Measurements from ENCODE around the gene RRM1. TPM values are rescaled to one million over a fixed set of nuclear protein-coding genes. Genes with fewer than 3 reads are reported as not detected.

Gene RRM1
- total and polyA plus RNA-seq, 4 donors, result 8.0 to 69.9 (median 16.3) TPM

- WGBS, result 91% methylated on average over 8 of the region's 8 CpGs
- TF ChIP-seq HNF4G (IDR thresholded peaks at IDR 0.05) (no peak), CTCF (IDR thresholded peaks at IDR 0.05; ENCODE audit: low read depth, low read length, missing input control) (no peak), HNF4A (conservative IDR thresholded peaks at IDR 0.05) (no peak), RAD21 (IDR thresholded peaks at IDR 0.05) (no peak), FOXA1 (IDR thresholded peaks at IDR 0.05) (no peak), EGR1 (IDR thresholded peaks at IDR 0.05; ENCODE audit: low read depth in 2 of 2) (no peak), ATF3 (IDR thresholded peaks at IDR 0.05) (no peak), FOXA2 (IDR thresholded peaks at IDR 0.05) (no peak), YY1 (IDR thresholded peaks at IDR 0.05) (no peak)
- H3K9ac ChIP-seq (ENCODE audit: low read depth in 1 of 2, low read length in 2 of 2), result no peak overlapping the region
- no peak for DNase-seq (ENCODE audit: low spot score)
- no peak overlapping the region for H3K4me3 ChIP-seq (ENCODE audit: low read depth in 1 of 3, low read length in 3 of 3)
- H3K36me3 ChIP-seq (ENCODE audit: control insufficient read depth in 4 of 4, insufficient read depth in 3 of 4, low read depth in 1 of 4, low read length in 3 of 4), result peaks cover 5 to 64% (median 37%) of the 10 kb centered on the region in 4 donors
- H3K9me3 ChIP-seq (ENCODE audit: control insufficient read depth in 4 of 4, low read length in 3 of 4), result no peaks in the 10 kb centered on the region
- no peaks in the 10 kb centered on the region for H3K27me3 ChIP-seq (ENCODE audit: control insufficient read depth in 4 of 4, insufficient read depth in 4 of 4, low read length in 3 of 4)
- H3K27ac ChIP-seq (ENCODE audit: low read depth in 1 of 2, low read length in 2 of 2), result no peak overlapping the region
- H3K4me1 ChIP-seq (ENCODE audit: control insufficient read depth in 4 of 4, insufficient read depth in 4 of 4, low read length in 3 of 4), result no peaks in the 10 kb centered on the region
Measured at GRCh38 chr11:4086575-4087353, 7.8 kb upstream of the RRM1 start.

- Histone ChIP-seq H3K27ac (ENCODE audit: low read depth in 1 of 2, low read length in 2 of 2) (no peak overlapping the region), H3K4me3 (ENCODE audit: low read depth in 1 of 3, low read length in 3 of 3) (no peak overlapping the region), H3K9ac (ENCODE audit: low read depth in 1 of 2, low read length in 2 of 2) (no peak overlapping the region), H3K4me1 (ENCODE audit: control insufficient read depth in 4 of 4, insufficient read depth in 4 of 4, low read length in 3 of 4) (no peaks in the 10 kb centered on the region), H3K36me3 (ENCODE audit: control insufficient read depth in 4 of 4, insufficient read depth in 3 of 4, low read depth in 1 of 4, low read length in 3 of 4) (peaks cover 5 to 58% (median 31%) of the 10 kb centered on the region in 4 donors), H3K9me3 (ENCODE audit: control insufficient read depth in 4 of 4, low read length in 3 of 4) (no peaks in the 10 kb centered on the region), H3K27me3 (ENCODE audit: control insufficient read depth in 4 of 4, insufficient read depth in 4 of 4, low read length in 3 of 4) (no peaks in the 10 kb centered on the region)
- 97% methylated on average over 5 of the region's 5 CpGs for WGBS
- TF ChIP-seq CTCF (IDR thresholded peaks at IDR 0.05; ENCODE audit: low read depth, low read length, missing input control) (no peak), RXRA (IDR thresholded peaks at IDR 0.05) (no peak), EGR1 (IDR thresholded peaks at IDR 0.05; ENCODE audit: low read depth in 2 of 2) (no peak), HNF4A (conservative IDR thresholded peaks at IDR 0.05) (no peak), ZBTB33 (IDR thresholded peaks at IDR 0.05) (no peak), FOXA2 (IDR thresholded peaks at IDR 0.05) (no peak), FOXA1 (IDR thresholded peaks at IDR 0.05) (no peak), NR2F2 (IDR thresholded peaks at IDR 0.05) (no peak), JUND (IDR thresholded peaks at IDR 0.05) (no peak), SP1 (IDR thresholded peaks at IDR 0.05) (no peak)
- DNase-seq (ENCODE audit: low spot score), result no peak
Measured at GRCh38 chr11:4087551-4087950, 7.0 kb upstream of the RRM1 start.
